HK-2 (cell line): Measurements from ENCODE around the gene CYTH1.

ENCODE experiments used
- DNase-seq: peaks from one replicate; pipeline ENCODE4 v3.0.0-alpha.2; 2018; ENCODE audit not compliant: unreplicated experiment

CYTH1 gene

DNA sequence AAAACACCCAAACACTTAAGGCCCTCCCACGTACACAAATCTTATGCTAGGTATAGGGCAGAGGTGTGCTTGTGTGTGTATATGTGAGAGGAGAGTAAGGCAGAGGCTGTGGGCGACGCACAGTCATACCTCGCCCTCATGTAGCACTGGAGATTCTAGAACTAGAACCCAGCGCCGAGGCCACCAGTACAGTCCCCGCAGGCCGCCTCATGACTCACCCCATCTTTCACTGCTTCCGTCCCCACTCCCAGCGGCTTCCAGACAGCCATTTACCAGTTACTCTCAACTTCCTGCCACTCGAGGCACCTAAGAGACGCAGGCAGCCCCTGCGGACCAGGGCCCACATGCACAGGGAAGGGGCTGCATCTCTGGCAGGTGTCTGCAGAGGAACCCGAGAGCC is 23.2 kb upstream of the CYTH1 start:
- DNase-seq: no peak

GRCh38 chr17:78804777-78805176 is 22.7 kb upstream of the CYTH1 start:
- no peak for DNase-seq

GRCh38 chr17:78803186-78803845 is 21.2 kb upstream of the CYTH1 start:
- no peak for DNase-seq

GRCh38 chr17:78802459-78802858 is 20.4 kb upstream of the CYTH1 start:
- no peak for DNase-seq

GRCh38 chr17:78802008-78802407 is 19.9 kb upstream of the CYTH1 start:
- DNase-seq: no peak

GRCh38 chr17:78800132-78800931 is 18.3 kb upstream of the CYTH1 start:
- DNase-seq: no peak

DNA sequence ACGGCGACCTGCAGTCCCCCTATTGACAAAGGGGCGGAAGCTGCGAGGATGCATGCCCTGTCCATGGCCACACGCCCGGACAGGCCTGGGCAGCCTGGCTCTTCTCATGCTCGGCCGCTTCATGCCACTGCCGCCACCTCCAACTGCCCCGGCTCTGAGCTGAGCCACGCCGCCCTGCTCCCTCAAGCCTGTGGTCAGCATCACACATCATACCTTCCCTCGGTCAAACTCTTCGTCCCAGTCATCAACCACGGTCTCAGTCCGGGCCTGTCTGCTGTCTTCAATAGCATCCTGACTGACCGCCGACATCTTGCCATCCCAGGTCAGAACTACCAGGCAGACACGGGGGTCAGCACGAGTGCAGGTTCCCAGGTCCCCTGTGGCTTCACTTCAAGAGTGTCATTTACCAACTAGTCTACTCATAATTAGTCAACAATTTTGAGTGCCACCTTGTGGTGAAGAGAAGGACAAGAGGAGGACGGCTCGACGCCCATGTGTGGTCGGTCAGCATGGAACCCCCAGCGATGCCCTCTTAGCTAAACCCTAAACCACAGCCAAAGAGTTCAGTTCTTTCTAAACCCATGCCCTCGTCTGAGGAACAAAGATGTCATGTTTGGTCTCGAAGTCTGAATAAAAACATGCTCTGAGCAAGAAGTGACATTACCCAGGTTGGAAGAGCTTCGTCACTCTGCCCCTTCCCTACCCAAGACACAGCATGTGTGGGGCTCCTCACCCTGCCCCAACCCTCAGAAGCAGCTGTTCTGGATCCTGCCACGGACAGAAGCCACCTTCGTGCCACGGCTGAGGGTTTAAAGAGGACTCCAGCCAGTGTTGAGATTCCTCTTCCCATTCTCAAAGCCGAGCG is 16.9 kb upstream of the CYTH1 start:
- no peak for DNase-seq

GRCh38 chr17:78797691-78798585 is 15.9 kb upstream of the CYTH1 start:
- no peak for DNase-seq

- DNase-seq: no peak
Observed at GRCh38 chr17:78797213-78797612, 15.1 kb upstream of the CYTH1 start.

- no peak for DNase-seq
Observed at GRCh38 chr17:78796517-78796900, 14.4 kb upstream of the CYTH1 start.

DNA sequence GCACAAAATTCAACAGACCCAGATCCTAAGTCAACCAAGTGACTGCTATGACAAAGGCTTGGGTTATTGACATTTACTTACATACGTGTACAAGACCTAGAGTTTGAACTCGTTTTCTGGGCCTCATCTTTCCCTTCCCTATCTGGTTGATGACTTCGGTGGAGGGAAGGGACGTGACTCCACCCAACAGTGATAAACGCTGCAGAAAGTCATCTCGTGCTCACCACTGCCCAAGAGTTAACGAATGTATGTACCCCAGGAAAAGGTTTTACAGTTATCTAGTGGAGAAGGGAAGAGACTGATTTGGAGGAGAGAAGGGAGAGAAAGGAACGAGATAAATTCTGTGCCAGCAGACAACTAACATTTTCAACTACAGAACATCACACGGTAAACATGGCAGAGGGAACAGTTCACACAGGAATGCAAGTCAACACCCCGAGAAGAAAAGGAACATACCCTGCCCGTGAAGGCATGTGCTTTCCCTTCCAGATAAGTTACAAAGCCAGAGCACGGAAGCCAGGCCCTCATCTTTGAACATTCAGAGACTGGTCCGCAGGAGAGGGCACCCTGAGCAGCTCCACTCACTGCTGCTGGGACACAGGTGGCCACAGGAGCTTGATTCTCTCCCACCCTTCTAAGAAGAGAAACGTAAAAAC is 13.9 kb upstream of the CYTH1 start:
- no peak for DNase-seq

DNA sequence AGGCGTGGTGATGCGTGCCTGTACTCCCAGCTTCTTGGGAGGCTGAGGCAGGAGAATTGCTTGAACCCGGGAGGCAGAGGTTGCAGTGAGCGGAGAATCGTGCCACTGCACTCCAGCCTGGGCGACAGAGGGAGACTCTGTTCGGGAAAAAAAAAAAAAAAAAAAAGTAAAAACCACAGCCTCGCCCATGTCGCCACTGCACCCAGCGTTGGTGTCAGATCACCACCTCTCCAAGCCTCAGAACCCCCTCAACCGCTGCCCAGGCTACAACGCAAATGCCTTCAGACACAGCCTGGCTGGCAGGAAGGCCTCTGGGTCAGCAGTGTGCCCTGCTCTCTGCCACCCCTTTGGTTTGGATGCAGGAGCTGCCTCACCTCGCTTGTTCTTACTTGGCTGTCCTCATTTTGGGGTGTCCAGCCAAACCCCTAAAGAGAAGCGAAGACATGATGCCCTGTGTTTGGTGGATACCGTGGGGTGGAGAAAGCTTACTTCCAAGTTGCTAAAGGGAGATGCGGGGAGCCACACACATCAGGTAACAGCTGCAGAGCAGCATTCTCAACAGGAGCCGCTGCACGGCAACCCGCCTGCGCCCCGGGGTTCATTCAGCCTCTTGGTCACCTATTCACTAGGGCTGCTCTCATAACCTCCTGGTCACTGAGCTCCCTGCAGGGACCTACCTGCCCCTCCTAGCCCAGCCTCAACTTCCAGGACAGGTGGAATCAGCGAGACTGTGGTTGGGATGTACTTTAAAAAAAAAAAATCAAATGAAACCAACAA is 13.0 kb upstream of the CYTH1 start:
- no peak for DNase-seq

DNA sequence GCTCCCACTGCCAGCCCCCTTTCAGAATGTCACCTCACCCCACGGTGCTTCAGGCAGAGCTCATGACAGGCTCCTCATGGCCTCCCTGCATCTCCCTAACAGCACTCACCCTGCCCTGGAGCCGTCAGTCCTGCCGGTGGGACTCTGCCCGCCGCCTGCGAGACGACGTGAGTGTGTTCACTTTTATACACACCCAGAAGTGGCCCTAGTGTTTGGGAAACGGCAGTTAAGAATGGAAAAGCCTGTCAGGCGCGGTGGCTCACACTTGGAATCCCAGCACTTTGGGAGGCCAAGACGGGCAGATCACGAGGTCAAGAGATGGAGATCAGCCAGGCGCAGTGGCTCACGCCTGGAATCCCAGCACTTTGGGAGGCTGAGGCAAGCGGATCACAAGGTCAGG is 12.3 kb upstream of the CYTH1 start:
- DNase-seq: no peak

- DNase-seq: no peak
Observed at GRCh38 chr17:78793968-78794367, 11.9 kb upstream of the CYTH1 start.

- DNase-seq: no peak
Observed at GRCh38 chr17:78793415-78793814, 11.3 kb upstream of the CYTH1 start.

DNA sequence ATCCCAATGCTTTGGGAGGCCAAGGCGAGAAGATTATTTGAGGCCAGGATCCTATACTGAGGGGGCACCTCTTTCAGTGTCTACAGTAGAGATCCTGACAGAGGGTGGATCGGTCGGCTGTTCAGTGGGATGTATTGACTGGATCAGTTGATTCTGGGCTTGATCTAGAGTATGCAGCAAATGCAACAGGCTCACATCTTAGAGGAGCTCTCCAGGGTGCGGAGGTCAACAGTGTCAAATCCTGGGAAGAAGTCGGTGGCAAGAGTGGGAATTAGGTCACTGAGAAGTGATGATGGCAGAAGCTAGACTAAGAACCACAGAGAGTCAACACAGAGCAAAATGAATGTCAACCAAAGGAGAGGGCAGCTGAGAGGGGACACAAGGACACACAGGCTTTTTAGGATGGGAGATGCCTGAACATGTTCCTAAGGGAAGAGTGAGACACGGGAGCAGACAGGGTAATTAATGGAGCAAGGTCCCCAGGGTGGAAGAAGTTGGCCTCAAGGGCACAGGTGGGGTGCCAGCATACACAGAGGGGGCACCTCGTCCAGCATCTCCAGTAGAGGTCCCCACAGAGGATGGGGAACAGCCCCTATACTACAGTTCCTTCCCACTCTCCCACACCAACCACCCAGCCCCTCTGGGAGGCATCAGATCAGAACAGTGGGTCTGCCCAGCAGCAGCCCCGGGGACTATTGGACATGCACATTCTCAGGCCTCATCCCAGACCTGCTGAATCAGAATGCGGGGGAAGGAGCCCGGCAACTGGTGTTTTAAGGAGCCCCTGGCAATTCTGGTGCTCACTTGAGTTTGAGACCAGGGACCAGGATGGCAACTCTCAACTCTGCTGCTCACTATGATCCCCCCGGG is 10.0 kb upstream of the CYTH1 start:
- DNase-seq: no peak

DNA sequence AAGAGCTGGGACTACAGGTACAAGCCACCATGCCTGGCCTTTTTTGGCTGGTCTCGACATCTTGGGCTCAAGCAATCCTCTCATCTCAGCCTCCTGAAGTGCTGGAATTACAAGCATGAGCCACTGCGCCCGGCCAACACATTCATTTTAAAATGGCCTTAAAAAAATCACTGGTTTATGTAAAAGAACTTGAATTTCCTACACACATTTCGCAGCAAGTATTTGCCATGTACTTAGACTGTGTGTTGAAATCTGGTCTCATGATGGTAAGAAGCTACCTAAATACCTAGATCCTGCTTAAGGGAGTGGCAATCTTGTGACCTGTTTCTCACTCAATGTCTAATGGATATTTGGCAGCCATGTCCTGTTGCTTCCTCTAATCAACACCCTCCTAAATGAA is 8.5 kb upstream of the CYTH1 start:
- no peak for DNase-seq

DNA sequence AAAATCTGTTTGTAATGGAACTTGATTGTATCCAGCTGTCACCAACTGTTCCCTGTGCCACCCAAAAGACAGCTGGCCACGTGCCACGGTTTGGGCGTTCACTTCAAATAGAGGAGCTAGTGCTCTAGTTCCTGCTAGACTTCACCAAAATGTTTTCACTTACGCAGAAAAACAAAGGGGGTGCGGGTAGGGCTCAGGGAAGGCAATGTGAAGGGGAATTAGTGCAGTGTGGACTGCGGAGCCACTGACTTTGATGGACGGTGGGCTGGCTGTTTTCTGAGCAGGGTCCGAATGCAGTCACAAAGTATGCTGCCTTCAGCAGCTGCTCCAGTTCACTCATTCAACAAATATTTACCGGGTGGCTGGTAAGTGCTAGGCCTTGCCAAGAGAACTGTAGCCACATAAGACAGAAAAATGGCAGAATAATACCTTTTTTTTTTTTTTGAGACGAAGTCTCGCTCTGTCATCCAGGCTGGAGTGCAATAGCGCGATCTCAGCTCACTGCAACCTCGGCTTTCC is 7.6 kb upstream of the CYTH1 start:
- DNase-seq: no peak

DNA sequence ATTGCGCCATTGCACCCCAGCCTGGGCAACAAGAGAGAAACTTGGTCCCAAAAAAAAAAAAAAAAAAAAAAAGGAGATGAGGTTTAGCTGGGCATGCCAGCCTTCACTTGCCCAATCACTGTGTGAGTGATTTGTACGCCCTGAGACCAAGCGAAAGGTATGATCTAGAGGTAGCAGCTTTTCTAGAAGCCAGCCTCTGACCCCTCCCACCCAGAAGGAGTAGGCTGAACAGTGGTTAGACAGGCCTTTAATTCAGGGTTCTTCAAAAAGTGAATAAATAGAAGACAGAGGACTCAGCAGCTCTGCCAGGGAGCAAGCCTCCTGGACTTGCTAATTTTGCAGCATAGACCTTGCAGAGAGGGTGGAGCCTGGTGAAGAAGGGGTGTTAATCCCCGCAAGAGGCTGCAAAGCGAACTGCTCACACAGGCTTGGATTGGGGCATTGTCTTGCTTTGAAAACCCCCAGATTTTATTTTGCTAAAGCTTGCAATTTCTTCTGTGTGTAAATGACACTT is 7.1 kb upstream of the CYTH1 start:
- no peak for DNase-seq
